GM18502 (cell line): Measurements from ENCODE around the gene HOXD12.

Source experiments
- ATAC-seq: cut with Tn5 transposase; IDR thresholded peaks from one replicate; pipeline ENCODE4 v1.9.1; 2021; ENCODE audit warnings: mild to moderate bottlenecking; ENCODE audit not compliant: unreplicated experiment, poor library complexity

The HOXD12 gene

GRCh38 chr2:176105078-176105729 lies 5.6 kb downstream of the HOXD12 start:
- no peak for ATAC-seq

GRCh38 chr2:176105730-176106580 lies 6.4 kb downstream of the HOXD12 start:
- ATAC-seq = no peak

GRCh38 chr2:176106581-176107539 lies 7.3 kb downstream of the HOXD12 start, which contains the start of gene HOXD11:
Gene HOXD11 (plus strand): TSS chr2:176107280. CDS start chr2:176107356, 76 bp downstream.
- no peak for ATAC-seq

- no peak for ATAC-seq
Measured at GRCh38 chr2:176107731-176108181, 8.2 kb downstream of the HOXD12 start.

GRCh38 chr2:176109192-176109901 lies 9.8 kb downstream of the HOXD12 start:
- no peak for ATAC-seq

GRCh38 chr2:176109946-176110345 lies 10.4 kb downstream of the HOXD12 start:
- no peak for ATAC-seq

- no peak for ATAC-seq
Measured at GRCh38 chr2:176110415-176111308, 11.1 kb downstream of the HOXD12 start.

- ATAC-seq = no peak
Measured at GRCh38 chr2:176111309-176111663, 11.7 kb downstream of the HOXD12 start.

- no peak for ATAC-seq
Measured at GRCh38 chr2:176111846-176112374, 12.3 kb downstream of the HOXD12 start.

- no peak for ATAC-seq
Measured at GRCh38 chr2:176112375-176113302, 13.0 kb downstream of the HOXD12 start.

GRCh38 chr2:176114120-176114929 lies 14.7 kb downstream of the HOXD12 start:
- no peak for ATAC-seq

- no peak for ATAC-seq
Measured at GRCh38 chr2:176114930-176115625, 15.5 kb downstream of the HOXD12 start.

- no peak for ATAC-seq
Measured at GRCh38 chr2:176115883-176116813, 16.6 kb downstream of the HOXD12 start, which contains the start of gene HOXD10. Gene HOXD10 (plus strand): TSS chr2:176116778. CDS start chr2:176116834, 56 bp downstream.

GRCh38 chr2:176117162-176117822 lies 17.7 kb downstream of the HOXD12 start:
- ATAC-seq = no peak
